Body of pancreas (tissue), 4 donors: ENCODE measurements around the gene EPB41L5. TPM values are rescaled to one million over a fixed set of nuclear protein-coding genes. Genes with fewer than 3 reads are reported as not detected.

Experiments used
- ATAC-seq: fragments of 150-250 bp; one replicate; pipeline ENCODE4 v1.9.1; 2016
- DNase-seq, 4 donors: peaks; one replicate each; pipeline ENCODE4 v3.0.0-alpha.2; 2019
- H3K27ac ChIP-seq, 4 donors: fragments of 200-600 bp; sonication (generic); 1 replicate in 3 of 4; 2 replicates in 1 of 4; pipeline versions ENCODE4 v1.5.1 to v1.6.1; 2016 to 2019; ENCODE audit warnings: mild to moderate bottlenecking in 1 of 4, mixed read lengths in 1 of 4, moderate library complexity in 1 of 4
- H3K27me3 ChIP-seq, 2 donors: fragments of 200-600 bp; sonication (generic); one replicate each; pipeline ENCODE4 v1.6.0; 2016; ENCODE audit warnings: mild to moderate bottlenecking in 1 of 2
- H3K36me3 ChIP-seq, 2 donors: fragments of 200-600 bp; sonication (generic); replicated peaks in 1 of 2; 2 replicates each; pipeline ENCODE4 v1.5.1; 2016; ENCODE audit warnings: low read depth in 2 of 2; ENCODE audit not compliant: insufficient read depth in 1 of 2
- H3K4me1 ChIP-seq: fragments of 200-600 bp; sonication (generic); one replicate; pipeline ENCODE4 v1.6.0; 2016
- H3K4me3 ChIP-seq, 2 donors: fragments of 200-600 bp; sonication (generic); 1 replicate in 1 of 2; 2 replicates in 1 of 2; pipeline ENCODE4 v1.5.1; 2016 to 2019
- H3K9me3 ChIP-seq, 3 donors: fragments of 200-600 bp; sonication (generic); 1 replicate in 2 of 3; 2 replicates in 1 of 3; pipeline ENCODE4 v1.5.1; 2016
- CTCF ChIP-seq, 7 experiments: fragments of 450-650 bp in 4 of 7; fragments of 200-600 bp in 3 of 7; sonication (generic) in 3 of 7; IDR thresholded peaks; one replicate each; pipeline ENCODE4 v1.5.1; 2016 to 2019; ENCODE audit warnings: antibody characterized with exemption in 7 of 7
- POLR2A ChIP-seq, 3 donors: fragments of 450-650 bp; IDR thresholded peaks; one replicate each; pipeline ENCODE4 v1.6.1; 2016; ENCODE audit warnings: antibody characterized with exemption in 3 of 3, mild to moderate bottlenecking in 2 of 3
- WGBS, 2 donors: methylation state at CpG; one replicate each; pipeline ENCODE4 v1.1.5; 2017; 5-methylcytosine and 5-hydroxymethylcytosine counted together
- intact Hi-C: fragments of 100-400 bp; cut with DNase I; formaldehyde crosslinking; loops from one replicate; pipeline ENCODE4 v1.15.1; 2023
- total RNA-seq, 2 donors: library from RNA; depleted of rRNA; stranded (reverse); fragments of >200 nt; gene quantifications; one replicate each; pipeline ENCODE4 v1.1.0, GENCODE V29; 2016

The EPB41L5 gene
- total RNA-seq, 2 donors from 2014 or later: 27.2 to 32.6 TPM

- no peak for DNase-seq
- peaks cover 0 to 8% of the 10 kb centered on the region in 2 donors for H3K36me3 ChIP-seq
- no peaks in the 10 kb centered on the region for H3K9me3 ChIP-seq
- no peak for ATAC-seq
- H3K4me3 ChIP-seq: no peak overlapping the region
- TF ChIP-seq CTCF (IDR thresholded peaks at IDR 0.05) (no peak), POLR2A (IDR thresholded peaks at IDR 0.05) (no peak)
- no peaks in the 10 kb centered on the region for H3K4me1 ChIP-seq
- H3K27ac ChIP-seq: no peak overlapping the region
- intact Hi-C loops: no loop called here
- 92 to 97% methylated on average over 1 of the region's 1 CpG for WGBS, 2 donors
- H3K27me3 ChIP-seq: no peaks in the 10 kb centered on the region
Observed at GRCh38 chr2:120100627-120101026, 87.8 kb downstream of the EPB41L5 start.

GRCh38 chr2:120103723-120104467 is 91.0 kb downstream of the EPB41L5 start:
- H3K36me3 ChIP-seq: peaks cover 0 to 6% of the 10 kb centered on the region in 2 donors
- H3K4me3 ChIP-seq: no peak overlapping the region
- WGBS, 2 donors: 94 to 96% methylated on average over 4 of the region's 4 CpGs
- H3K9me3 ChIP-seq: no peaks in the 10 kb centered on the region
- intact Hi-C loops: no loop called here
- TF ChIP-seq CTCF (IDR thresholded peaks at IDR 0.05) (no peak), POLR2A (IDR thresholded peaks at IDR 0.05) (no peak)
- no peak for ATAC-seq
- no peak for DNase-seq
- peaks cover 20% of the 10 kb centered on the region for H3K4me1 ChIP-seq
- no peaks in the 10 kb centered on the region for H3K27me3 ChIP-seq
- H3K27ac ChIP-seq: no peak overlapping the region

GRCh38 chr2:120104772-120105171 is 91.9 kb downstream of the EPB41L5 start:
- Histone ChIP-seq H3K4me3 (no peak overlapping the region), H3K4me1 (peaks cover 20% of the 10 kb centered on the region), H3K36me3 (peaks cover 0 to 6% of the 10 kb centered on the region in 2 donors), H3K9me3 (no peaks in the 10 kb centered on the region), H3K27ac (no peak overlapping the region), H3K27me3 (no peaks in the 10 kb centered on the region)
- no peak for ATAC-seq
- intact Hi-C loops: no loop called here
- TF ChIP-seq CTCF (IDR thresholded peaks at IDR 0.05) (no peak), POLR2A (IDR thresholded peaks at IDR 0.05) (no peak)
- 67 to 78% methylated on average over 1 of the region's 1 CpG for WGBS, 2 donors
- DNase-seq: no peak

- no peak for DNase-seq
- intact Hi-C loops: no loop called here
- H3K36me3 ChIP-seq: peaks cover 0 to 6% of the 10 kb centered on the region in 2 donors
- H3K27me3 ChIP-seq: no peaks in the 10 kb centered on the region
- peaks cover 20% of the 10 kb centered on the region for H3K4me1 ChIP-seq
- no peak overlapping the region for H3K27ac ChIP-seq
- TF ChIP-seq POLR2A (IDR thresholded peaks at IDR 0.05): no peak
- no peak for TF ChIP-seq CTCF (IDR thresholded peaks at IDR 0.05)
- no peaks in the 10 kb centered on the region for H3K9me3 ChIP-seq
- 89 to 91% methylated on average over 2 of the region's 2 CpGs for WGBS, 2 donors
- no peak overlapping the region for H3K4me3 ChIP-seq
- no peak for ATAC-seq
Observed at GRCh38 chr2:120105360-120105759, 92.5 kb downstream of the EPB41L5 start.

- Histone ChIP-seq H3K27ac (peak overlapping the region in 1 of 4 donors; percentile 43), H3K4me3 (no peak overlapping the region), H3K9me3 (no peaks in the 10 kb centered on the region), H3K36me3 (peaks cover 0 to 6% of the 10 kb centered on the region in 2 donors), H3K27me3 (no peaks in the 10 kb centered on the region), H3K4me1 (peaks cover 20% of the 10 kb centered on the region)
- ATAC-seq (peak; percentile 95), DNase-seq (peak; percentile 60 to 83 (median 66))
- intact Hi-C loops: no loop called here
- TF ChIP-seq POLR2A (IDR thresholded peaks at IDR 0.05) (no peak), CTCF (IDR thresholded peaks at IDR 0.05) (peak in 1 of 7 experiments; percentile 4)
Observed at GRCh38 chr2:120108049-120108448, 95.2 kb downstream of the EPB41L5 start.
